H1 (cell line): ENCODE results near the gene VOPP1. TPM values are rescaled to one million over a fixed set of nuclear protein-coding genes. Genes with fewer than 3 reads are reported as not detected.

Source experiments
- CBX8 ChIP-seq: fragments of 300-800, 300-1000 bp; sonication (generic); IDR thresholded peaks from 2 replicates; pipeline ENCODE4 v1.7.1; 2016; ENCODE audit warnings: low read depth, low read length, borderline replicate concordance
- CHD1 ChIP-seq: IDR thresholded peaks from 2 replicates; pipeline ENCODE4 v1.6.1; 2012; ENCODE audit warnings: low read depth, low read length, improper control_type of control experiment
- NRF1 ChIP-seq: IDR thresholded peaks from 2 replicates; pipeline ENCODE4 v1.6.1; 2011; ENCODE audit warnings: mild to moderate bottlenecking, low read depth, low read length, improper control_type of control experiment
- RFX5 ChIP-seq: IDR thresholded peaks from 2 replicates; pipeline ENCODE4 v1.6.1; 2011; ENCODE audit warnings: low read depth, low read length, improper control_type of control experiment, borderline replicate concordance
- TAF1 ChIP-seq: IDR thresholded peaks from 2 replicates; pipeline ENCODE4 v1.6.1; 2011; ENCODE audit warnings: mild to moderate bottlenecking, low read depth, low read length
- polyA plus RNA-seq, 7 experiments: library from polyadenylated mRNA; depleted of rRNA in 3 of 7; stranded (reverse) in 5 of 7; unstranded in 2 of 7; fragments of >200 nt in 5 of 7; fragments of 200-250 nt in 2 of 7; gene quantifications; 1 replicate in 5 of 7; 2 replicates in 1 of 7; 4 replicates in 1 of 7; pipeline versions ENCODE4 v1.2.1 to v1.2.3, GENCODE V29; 2011 to 2013; ENCODE audit warnings: missing spikeins in 2 of 7, mixed read lengths in 2 of 7
- total RNA-seq: library from RNA; stranded (reverse); fragmentation: NEBNext Ultra II Directional; extraction: Animal tissue kit (Norgen Biotek cat#: 25700); gene quantifications from 2 replicates; pipeline ENCODE4 v1.2.1, GENCODE V29; 2021

The VOPP1 gene
- total and polyA plus RNA-seq, 2 of the 8 experiments (the other 6 are each of a cell fraction or from before 2014, with no cell fraction given) = 44.7 to 83.0 TPM

- TF ChIP-seq CBX8 (no peak), TAF1 (no peak), NRF1 (no peak), CHD1 (no peak), RFX5 (no peak)
These were observed 140.4 kb downstream of the VOPP1 start (continued) for GRCh38 chr7:55431898-55432297.
